Skeletal muscle tissue (tissue), 4 donors: ENCODE results near the gene STRBP. TPM values are rescaled to one million over a fixed set of nuclear protein-coding genes. Genes with fewer than 3 reads are reported as not detected.
"Not testable (repeated sequence)": the region's sequence is repeated elsewhere in the genome, so short reads cannot be mapped to it uniquely, and the experiment has no call there.

Experiments used
- H3K27ac ChIP-seq: one replicate; pipeline ENCODE4 v1.7.0; 2013; ENCODE audit warnings: mild to moderate bottlenecking, low read depth, low read length, inconsistent platforms
- H3K27me3 ChIP-seq, 3 donors: one replicate each; pipeline ENCODE4 v1.7.0; 2013; ENCODE audit warnings: low read length in 3 of 3; ENCODE audit not compliant: control insufficient read depth in 3 of 3, insufficient read depth in 3 of 3
- H3K36me3 ChIP-seq, 3 donors: one replicate each; pipeline ENCODE4 v1.7.0; 2013; ENCODE audit warnings: low read length in 3 of 3; ENCODE audit not compliant: control insufficient read depth in 3 of 3, insufficient read depth in 3 of 3
- H3K4me1 ChIP-seq, 3 donors: one replicate each; pipeline ENCODE4 v1.7.0; 2013; ENCODE audit warnings: low read length in 3 of 3, mild to moderate bottlenecking in 3 of 3; ENCODE audit not compliant: control insufficient read depth in 3 of 3, insufficient read depth in 3 of 3
- H3K4me3 ChIP-seq, 3 donors: one replicate each; pipeline ENCODE4 v1.7.0; 2013; ENCODE audit warnings: low read length in 3 of 3
- H3K9ac ChIP-seq, 3 donors: one replicate each; pipeline ENCODE4 v1.7.0; 2013; ENCODE audit warnings: low read length in 3 of 3, mild to moderate bottlenecking in 3 of 3, moderate library complexity in 2 of 3, low read depth in 1 of 3
- H3K9me3 ChIP-seq, 3 donors: one replicate each; pipeline ENCODE4 v1.7.0; 2013; ENCODE audit warnings: low read length in 3 of 3; ENCODE audit not compliant: control insufficient read depth in 3 of 3
- total RNA-seq: library from RNA; depleted of rRNA; stranded (reverse); fragments of >200 nt; gene quantifications from one replicate; pipeline ENCODE4 v1.2.3, GENCODE V29; 2014
- donor health status: Osteomylitis.

Gene STRBP
- total RNA-seq, 1 donor from 2014 or later = 4.2 TPM

- H3K4me3 ChIP-seq = no peak overlapping the region
- no peak overlapping the region for H3K27ac ChIP-seq
- no peaks in the 10 kb centered on the region for H3K9me3 ChIP-seq
- H3K4me1 ChIP-seq = no peaks in the 10 kb centered on the region
- H3K9ac ChIP-seq = no peak overlapping the region
- H3K27me3 ChIP-seq = peaks cover 0 to 9% (median 6%) of the 10 kb centered on the region in 3 donors
- no peaks in the 10 kb centered on the region for H3K36me3 ChIP-seq
Measured at GRCh38 chr9:123284656-123285055, 16.3 kb upstream of the STRBP start.

GRCh38 chr9:123283455-123283854 lies 15.1 kb upstream of the STRBP start:
- no peaks in the 10 kb centered on the region for H3K9me3 ChIP-seq
- H3K9ac ChIP-seq = no peak overlapping the region
- no peaks in the 10 kb centered on the region for H3K4me1 ChIP-seq
- H3K27ac ChIP-seq = no peak overlapping the region
- no peak overlapping the region for H3K4me3 ChIP-seq
- H3K27me3 ChIP-seq = peaks cover 0 to 9% (median 6%) of the 10 kb centered on the region in 3 donors
- H3K36me3 ChIP-seq = no peaks in the 10 kb centered on the region

- no peak overlapping the region for H3K27ac ChIP-seq
- H3K36me3 ChIP-seq = no peaks in the 10 kb centered on the region
- H3K27me3 ChIP-seq = peaks cover 0 to 9% (median 6%) of the 10 kb centered on the region in 3 donors
- H3K9me3 ChIP-seq = no peaks in the 10 kb centered on the region
- H3K9ac ChIP-seq = no peak overlapping the region
- no peaks in the 10 kb centered on the region for H3K4me1 ChIP-seq
- H3K4me3 ChIP-seq = no peak overlapping the region
Measured at GRCh38 chr9:123283048-123283408, 14.6 kb upstream of the STRBP start.

GRCh38 chr9:123282362-123283047 lies 14.1 kb upstream of the STRBP start:
- Histone ChIP-seq H3K9ac (no peak overlapping the region), H3K9me3 (no peaks in the 10 kb centered on the region), H3K27me3 (peaks cover 0 to 9% (median 6%) of the 10 kb centered on the region in 3 donors), H3K27ac (no peak overlapping the region), H3K36me3 (no peaks in the 10 kb centered on the region), H3K4me3 (no peak overlapping the region), H3K4me1 (no peaks in the 10 kb centered on the region)

GRCh38 chr9:123281659-123282350 lies 13.4 kb upstream of the STRBP start:
- no peaks in the 10 kb centered on the region for H3K36me3 ChIP-seq
- no peaks in the 10 kb centered on the region for H3K9me3 ChIP-seq
- H3K4me3 ChIP-seq = no peak overlapping the region
- no peaks in the 10 kb centered on the region for H3K4me1 ChIP-seq
- H3K27me3 ChIP-seq = peaks cover 0 to 9% (median 6%) of the 10 kb centered on the region in 3 donors
- H3K27ac ChIP-seq = no peak overlapping the region
- no peak overlapping the region for H3K9ac ChIP-seq

- not testable (repeated sequence) for H3K27ac ChIP-seq, H3K9me3 ChIP-seq, H3K9ac ChIP-seq, H3K4me1 ChIP-seq, H3K36me3 ChIP-seq, H3K27me3 ChIP-seq, H3K4me3 ChIP-seq
Measured at GRCh38 chr9:123278879-123279493, 10.6 kb upstream of the STRBP start.

- Histone ChIP-seq H3K27me3 (peaks cover 0 to 9% (median 6%) of the 10 kb centered on the region in 3 donors), H3K36me3 (no peaks in the 10 kb centered on the region), H3K4me1 (no peaks in the 10 kb centered on the region), H3K4me3 (no peak overlapping the region), H3K9me3 (no peaks in the 10 kb centered on the region), H3K9ac (no peak overlapping the region), H3K27ac (no peak overlapping the region)
Measured at GRCh38 chr9:123278361-123278760, 10.0 kb upstream of the STRBP start.

GRCh38 chr9:123276551-123276950 lies 8.2 kb upstream of the STRBP start:
- H3K9me3 ChIP-seq = no peaks in the 10 kb centered on the region
- H3K9ac ChIP-seq = no peak overlapping the region
- H3K27ac ChIP-seq = no peak overlapping the region
- H3K4me3 ChIP-seq = no peak overlapping the region
- no peaks in the 10 kb centered on the region for H3K27me3 ChIP-seq
- no peaks in the 10 kb centered on the region for H3K4me1 ChIP-seq
- no peaks in the 10 kb centered on the region for H3K36me3 ChIP-seq

GRCh38 chr9:123271133-123271532 lies 2.7 kb upstream of the STRBP start:
- H3K9ac ChIP-seq, H3K9me3 ChIP-seq, H3K36me3 ChIP-seq, H3K27ac ChIP-seq, H3K4me3 ChIP-seq, H3K27me3 ChIP-seq: not testable (repeated sequence)
- peaks cover 5 to 16% (median 12%) of the 10 kb centered on the region in 3 donors for H3K4me1 ChIP-seq

- Histone ChIP-seq H3K36me3 (no peaks in the 10 kb centered on the region), H3K4me3 (peak overlapping the region; percentile 74 to 83 (median 82)), H3K9ac (peak overlapping the region; percentile 65 to 82 (median 75)), H3K27me3 (no peaks in the 10 kb centered on the region), H3K4me1 (peaks cover 5 to 16% (median 12%) of the 10 kb centered on the region in 3 donors), H3K27ac (peak overlapping the region; percentile 30), H3K9me3 (no peaks in the 10 kb centered on the region)
Measured at GRCh38 chr9:123269281-123269680, 895 bp upstream of the STRBP start.
